ENCODE results near the gene FBN3.

Gene FBN3

DNA sequence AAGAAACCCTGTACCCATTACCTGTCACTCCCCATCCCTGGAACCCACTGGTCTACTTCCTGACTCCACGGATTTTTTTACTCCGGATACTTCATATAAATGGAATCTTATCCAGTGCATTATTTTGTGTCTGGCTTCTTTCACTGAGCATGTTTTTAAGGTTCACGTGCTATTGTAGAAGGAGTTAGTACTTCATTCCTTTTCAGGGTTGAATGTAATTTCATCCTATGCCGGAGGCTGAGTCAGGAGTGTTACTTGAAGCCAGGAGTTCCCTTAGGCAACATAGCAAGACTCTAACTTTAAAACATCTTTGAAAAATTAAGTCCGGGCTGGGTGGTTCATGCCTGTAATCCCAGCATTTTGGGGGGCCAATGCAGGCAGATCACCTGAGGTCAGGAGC is 126.0 kb downstream of the FBN3 start:
- no peak overlapping the region for H3K4me3 ChIP-seq (ENCODE audit: low read depth in 1 of 2, low read length in 2 of 2)
- no peaks in the 10 kb centered on the region for H3K9me3 ChIP-seq (ENCODE audit: low read length)
- no peak overlapping the region for H3K27ac ChIP-seq (ENCODE audit: low read depth, low read length)
- H3K27me3 ChIP-seq (ENCODE audit: control insufficient read depth in 1 of 2, insufficient read depth in 2 of 2, low read length in 2 of 2): no peaks in the 10 kb centered on the region
- no peak overlapping the region for H3K9ac ChIP-seq (ENCODE audit: low read length)
- no peaks in the 10 kb centered on the region for H3K36me3 ChIP-seq (ENCODE audit: insufficient read depth, low read length)
- H3K4me1 ChIP-seq (ENCODE audit: insufficient read depth, low read length): no peaks in the 10 kb centered on the region

DNA sequence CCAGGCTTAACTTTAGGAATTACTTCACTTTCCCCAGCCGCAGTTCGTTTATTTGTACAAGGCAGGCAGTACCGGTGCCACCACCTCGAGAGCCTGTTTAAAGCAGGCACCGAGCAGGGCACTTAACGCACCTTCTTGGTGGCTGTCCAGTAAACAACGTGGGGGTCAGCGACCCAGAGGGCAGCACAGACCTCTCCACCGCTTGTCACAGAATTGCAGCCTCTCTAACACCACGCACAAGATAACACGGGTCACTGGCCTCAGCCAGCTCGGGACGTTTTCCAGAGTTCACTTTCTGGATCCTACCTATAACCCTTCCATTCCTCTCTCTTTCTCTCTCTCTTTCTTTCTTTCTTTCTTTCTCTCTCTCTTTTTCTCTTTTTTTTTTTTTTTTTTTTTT is 127.1 kb downstream of the FBN3 start:
- Histone ChIP-seq H3K9ac (ENCODE audit: low read length) (no peak overlapping the region), H3K27ac (ENCODE audit: low read depth, low read length) (no peak overlapping the region), H3K9me3 (ENCODE audit: low read length) (no peaks in the 10 kb centered on the region), H3K4me3 (ENCODE audit: low read depth in 1 of 2, low read length in 2 of 2) (no peak overlapping the region), H3K4me1 (ENCODE audit: insufficient read depth, low read length) (no peaks in the 10 kb centered on the region), H3K36me3 (ENCODE audit: insufficient read depth, low read length) (no peaks in the 10 kb centered on the region), H3K27me3 (ENCODE audit: control insufficient read depth in 1 of 2, insufficient read depth in 2 of 2, low read length in 2 of 2) (no peaks in the 10 kb centered on the region)

DNA sequence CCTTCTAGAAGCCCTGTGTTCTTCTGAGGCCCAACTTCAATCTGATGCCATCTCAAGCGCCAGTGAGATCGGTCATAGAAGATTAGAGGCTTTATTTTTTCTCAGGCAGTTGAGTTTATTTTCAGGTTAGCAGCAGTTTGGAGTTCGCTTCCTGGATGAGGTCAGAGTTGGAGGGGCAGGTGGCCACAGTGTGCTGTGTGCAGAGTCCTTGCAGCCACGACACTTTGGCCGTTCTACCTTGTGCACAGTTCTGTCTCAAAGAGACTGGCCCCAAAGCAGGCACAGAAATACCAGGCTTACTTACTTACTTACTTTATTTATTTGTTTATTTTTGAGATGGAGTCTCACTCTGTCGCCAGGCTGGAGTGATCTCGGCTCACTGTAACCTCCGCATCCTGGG is 128.0 kb downstream of the FBN3 start:
- Histone ChIP-seq H3K9me3 (ENCODE audit: low read length) (no peaks in the 10 kb centered on the region), H3K4me3 (ENCODE audit: low read depth in 1 of 2, low read length in 2 of 2) (no peak overlapping the region), H3K4me1 (ENCODE audit: insufficient read depth, low read length) (no peaks in the 10 kb centered on the region), H3K36me3 (ENCODE audit: insufficient read depth, low read length) (no peaks in the 10 kb centered on the region), H3K27ac (ENCODE audit: low read depth, low read length) (no peak overlapping the region), H3K9ac (ENCODE audit: low read length) (no peak overlapping the region), H3K27me3 (ENCODE audit: control insufficient read depth in 1 of 2, insufficient read depth in 2 of 2, low read length in 2 of 2) (no peaks in the 10 kb centered on the region)

DNA sequence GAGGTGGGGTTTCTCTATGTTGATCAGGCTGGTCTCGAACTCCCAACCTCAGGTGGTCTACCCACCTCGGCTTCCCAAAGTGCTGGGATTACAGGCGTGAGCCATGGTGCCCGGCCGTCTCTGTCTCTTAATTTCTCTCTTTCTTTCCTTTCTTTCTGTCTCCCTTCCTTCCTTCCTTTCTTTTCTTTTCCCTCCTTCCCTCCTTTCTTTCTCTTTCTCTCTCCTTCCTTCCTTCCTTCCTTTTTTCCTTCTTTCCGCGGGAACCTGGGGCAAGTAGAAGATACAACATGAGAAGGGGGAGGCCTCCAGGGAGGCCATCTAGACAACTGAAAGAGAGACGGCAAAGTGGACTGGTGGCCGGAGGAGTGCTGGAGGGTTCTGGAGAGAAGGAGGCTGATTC is 128.7 kb downstream of the FBN3 start:
- H3K4me3 ChIP-seq (ENCODE audit: low read depth in 1 of 2, low read length in 2 of 2): no peak overlapping the region
- H3K27me3 ChIP-seq (ENCODE audit: control insufficient read depth in 1 of 2, insufficient read depth in 2 of 2, low read length in 2 of 2): no peaks in the 10 kb centered on the region
- no peak overlapping the region for H3K9ac ChIP-seq (ENCODE audit: low read length)
- H3K9me3 ChIP-seq (ENCODE audit: low read length): no peaks in the 10 kb centered on the region
- H3K36me3 ChIP-seq (ENCODE audit: insufficient read depth, low read length): no peaks in the 10 kb centered on the region
- no peaks in the 10 kb centered on the region for H3K4me1 ChIP-seq (ENCODE audit: insufficient read depth, low read length)
- no peak overlapping the region for H3K27ac ChIP-seq (ENCODE audit: low read depth, low read length)

DNA sequence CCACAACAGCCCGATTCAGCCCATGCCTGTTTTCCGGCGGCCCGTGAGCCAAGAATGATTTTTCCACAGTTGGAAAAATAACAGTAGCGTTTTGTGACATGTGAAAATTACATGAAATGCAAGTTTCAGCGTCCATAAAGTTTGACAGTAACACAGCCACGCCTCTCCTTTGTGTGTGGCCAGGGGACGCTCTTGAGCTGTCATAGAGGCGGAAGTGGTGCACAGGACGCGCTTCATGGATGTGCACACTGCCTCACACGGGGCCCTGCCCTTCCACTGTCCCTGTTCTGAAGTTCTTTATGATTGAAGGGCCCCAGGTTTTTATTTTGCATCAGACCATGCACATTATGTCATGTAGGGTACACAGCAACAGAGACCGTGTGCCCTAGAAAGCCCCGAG is 131.6 kb downstream of the FBN3 start:
- Histone ChIP-seq H3K4me3 (ENCODE audit: low read depth in 1 of 2, low read length in 2 of 2) (no peak overlapping the region), H3K9me3 (ENCODE audit: low read length) (no peaks in the 10 kb centered on the region), H3K4me1 (ENCODE audit: insufficient read depth, low read length) (no peaks in the 10 kb centered on the region), H3K36me3 (ENCODE audit: insufficient read depth, low read length) (no peaks in the 10 kb centered on the region), H3K27me3 (ENCODE audit: control insufficient read depth in 1 of 2, insufficient read depth in 2 of 2, low read length in 2 of 2) (no peaks in the 10 kb centered on the region), H3K9ac (ENCODE audit: low read length) (no peak overlapping the region), H3K27ac (ENCODE audit: low read depth, low read length) (no peak overlapping the region)
